PC-3 (cell line): ENCODE results near the gene LAX1. TPM values are rescaled to one million over a fixed set of nuclear protein-coding genes. Genes with fewer than 3 reads are reported as not detected.

ENCODE experiments used
- ATAC-seq: fragments of 200-7000 bp; cut with Tn5 transposase; 2 replicates; pipeline ENCODE4 v1.9.1; 2020; ENCODE audit warnings: mild to moderate bottlenecking, moderate library complexity
- BruUV-seq: library from RNA; stranded (reverse); fragments of 400-500 nt; replicated peaks from 2 replicates; lab custom pipeline; 2021; lab: Mats Ljungman, UMichigan
- CTCF ChIA-PET: fragments of 300-600 bp; sonication (Branson Sonifier 250); formaldehyde crosslinking; loops from one replicate; lab custom pipeline; 2022; ENCODE audit warnings: antibody characterized with exemption; lab: Charles Lee
- POLR2A ChIA-PET: fragments of 300-600 bp; sonication (Branson Sonifier 250); formaldehyde crosslinking; loops from one replicate; lab custom pipeline; 2022; ENCODE audit warnings: antibody characterized with exemption; ENCODE audit not compliant: unreplicated experiment; lab: Charles Lee
- DNase-seq: peaks from one replicate; pipeline ENCODE4 v3.0.0-alpha.2; 2015
- H2AFZ ChIP-seq: fragments of 300-600 bp; sonication (generic); 2 replicates; pipeline ENCODE4 v1.6.0; 2016; ENCODE audit warnings: antibody characterized with exemption, low read length
- H3F3A ChIP-seq: fragments of 300-600 bp; sonication (generic); one replicate; pipeline ENCODE4 v1.6.0; 2017; ENCODE audit warnings: antibody characterized with exemption, low read length, control low read depth, mild to moderate bottlenecking; ENCODE audit not compliant: unreplicated experiment
- H3K27ac ChIP-seq: fragments of 300-600 bp; sonication (generic); 2 replicates; pipeline ENCODE4 v1.5.1; 2016; ENCODE audit warnings: mild to moderate bottlenecking, low read length
- H3K27me3 ChIP-seq: fragments of 300-600 bp; sonication (generic); 2 replicates; pipeline ENCODE4 v1.6.1; 2016; ENCODE audit warnings: low read length, mixed read lengths
- H3K36me3 ChIP-seq: fragments of 300-600 bp; sonication (generic); 2 replicates; pipeline ENCODE4 v1.6.1; 2016; ENCODE audit warnings: low read depth, mixed run types, low read length, mixed read lengths
- H3K4me1 ChIP-seq: fragments of 300-600 bp; sonication (generic); 2 replicates; pipeline ENCODE4 v1.5.1; 2016; ENCODE audit warnings: low read length; ENCODE audit not compliant: insufficient read depth
- H3K4me2 ChIP-seq: fragments of 300-600 bp; sonication (generic); 2 replicates; pipeline ENCODE4 v1.6.0; 2016; ENCODE audit warnings: low read length
- H3K4me3 ChIP-seq: fragments of 300-600 bp; sonication (generic); 2 replicates; pipeline ENCODE4 v1.5.1; 2016; ENCODE audit warnings: mild to moderate bottlenecking, low read length, mixed read lengths
- H3K79me2 ChIP-seq: fragments of 300-600 bp; sonication (generic); 2 replicates; pipeline ENCODE4 v1.6.1; 2017; ENCODE audit warnings: low read length, mixed read lengths
- H3K9ac ChIP-seq: fragments of 300-600 bp; sonication (generic); 2 replicates; pipeline ENCODE4 v1.6.0; 2016; ENCODE audit warnings: mild to moderate bottlenecking, low read length
- H3K9me2 ChIP-seq: fragments of 300-600 bp; sonication (generic); replicated peaks from 2 replicates; pipeline ENCODE4 v1.6.1; 2016; ENCODE audit warnings: mixed run types, low read length, mixed read lengths
- H3K9me3 ChIP-seq: fragments of 300-600 bp; sonication (generic); 2 replicates; pipeline ENCODE4 v1.6.1; 2016; ENCODE audit warnings: low read length, mixed read lengths
- H4K20me1 ChIP-seq: fragments of 300-600 bp; sonication (generic); 2 replicates; pipeline ENCODE4 v1.6.1; 2016; ENCODE audit warnings: low read length, mixed read lengths
- EZH2 ChIP-seq: fragments of 300-600 bp; sonication (generic); IDR thresholded peaks from one replicate; pipeline ENCODE4 v1.6.1; 2017; ENCODE audit warnings: antibody characterized with exemption, mild to moderate bottlenecking, low read length; ENCODE audit not compliant: unreplicated experiment
- EZH2phosphoT487 ChIP-seq: fragments of 300-600 bp; sonication (generic); IDR thresholded peaks from 2 replicates; pipeline ENCODE4 v1.6.1; 2018; ENCODE audit warnings: mild to moderate bottlenecking, antibody characterized with exemption, low read length, borderline replicate concordance
- intact Hi-C: fragments of 100-400 bp; cut with micrococcal nuclease; formaldehyde crosslinking; loops from 2 replicates; pipeline ENCODE4 v1.9.0; 2023
- total RNA-seq: library from RNA; depleted of rRNA; stranded (reverse); fragments of >200 nt; gene quantifications from 2 replicates; pipeline ENCODE4 v1.2.3, GENCODE V29; 2014
- TF ChIP-seq, protein P1 (sequence below): fragments of 300-600 bp; sonication (generic); conservative IDR thresholded peaks from 2 replicates; pipeline ENCODE4 v1.5.1; 2017; ENCODE audit warnings: antibody characterized with exemption, low read depth, mild to moderate bottlenecking, low read length

LAX1 gene
- total RNA-seq, 1 experiment from 2014 or later = not detected

DNA sequence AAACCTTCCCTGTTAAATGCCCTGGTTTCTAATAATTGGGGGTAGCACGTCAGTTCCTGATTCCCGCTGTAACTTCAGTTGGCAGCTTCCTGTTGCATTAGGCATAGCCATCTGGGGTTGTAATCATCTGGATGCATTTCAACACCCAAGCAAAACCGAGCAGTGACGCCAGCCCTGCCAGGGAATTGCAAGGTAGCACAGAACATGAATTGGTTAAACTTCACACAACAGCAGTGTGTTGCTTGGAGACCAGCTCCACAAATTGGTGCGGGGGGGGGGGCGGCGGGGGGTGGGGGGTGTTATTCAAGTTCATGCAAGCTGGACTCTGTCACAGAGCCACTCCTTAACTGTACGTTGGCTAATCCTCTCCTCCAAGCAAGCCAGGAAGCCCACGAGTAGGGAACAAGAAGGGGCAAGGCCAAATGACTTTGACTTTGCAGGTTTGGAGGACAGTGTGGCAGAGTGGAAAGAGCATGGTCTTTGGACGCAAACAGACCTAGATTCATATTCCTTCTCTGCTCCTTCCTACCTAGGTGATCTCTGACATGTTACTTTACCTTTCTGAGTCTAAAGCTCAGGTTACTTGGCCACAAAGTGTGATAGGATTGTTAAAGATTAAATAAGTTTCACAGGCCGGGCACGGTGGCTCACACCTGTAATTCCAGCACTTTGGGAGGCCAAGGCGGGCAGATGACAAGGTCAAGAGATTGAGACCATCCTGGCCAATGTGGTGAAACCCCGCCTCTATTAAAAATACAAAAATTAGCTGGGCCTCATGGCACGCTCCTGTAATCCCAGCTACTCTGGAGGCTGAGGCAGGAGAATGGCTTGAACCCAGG lies 4.7 kb downstream of the LAX1 start:
- Histone ChIP-seq H3K9me3 (no peaks in the 10 kb centered on the region), H3K79me2 (no peaks in the 10 kb centered on the region), H3K9ac (no peak overlapping the region), H3K9me2 (no peaks in the 10 kb centered on the region), H2AFZ (peak overlapping the region; percentile 23; the same call in 1 of the 2 replicates), H3K27ac (no peak overlapping the region), H3K4me2 (peak overlapping the region; percentile 21; the same call in 1 of the 2 replicates), H3F3A (no peaks in the 10 kb centered on the region), H3K36me3 (no peaks in the 10 kb centered on the region), H3K4me3 (no peak overlapping the region), H4K20me1 (no peaks in the 10 kb centered on the region), H3K27me3 (no peaks in the 10 kb centered on the region), H3K4me1 (no peaks in the 10 kb centered on the region)
- intact Hi-C loops = no loop called here
- ChIA-PET CTCF (no interaction called here), POLR2A (no interaction called here)
- DNase-seq (peak; percentile 53), ATAC-seq (peak; percentile 61)
- TF ChIP-seq, protein P1, sequence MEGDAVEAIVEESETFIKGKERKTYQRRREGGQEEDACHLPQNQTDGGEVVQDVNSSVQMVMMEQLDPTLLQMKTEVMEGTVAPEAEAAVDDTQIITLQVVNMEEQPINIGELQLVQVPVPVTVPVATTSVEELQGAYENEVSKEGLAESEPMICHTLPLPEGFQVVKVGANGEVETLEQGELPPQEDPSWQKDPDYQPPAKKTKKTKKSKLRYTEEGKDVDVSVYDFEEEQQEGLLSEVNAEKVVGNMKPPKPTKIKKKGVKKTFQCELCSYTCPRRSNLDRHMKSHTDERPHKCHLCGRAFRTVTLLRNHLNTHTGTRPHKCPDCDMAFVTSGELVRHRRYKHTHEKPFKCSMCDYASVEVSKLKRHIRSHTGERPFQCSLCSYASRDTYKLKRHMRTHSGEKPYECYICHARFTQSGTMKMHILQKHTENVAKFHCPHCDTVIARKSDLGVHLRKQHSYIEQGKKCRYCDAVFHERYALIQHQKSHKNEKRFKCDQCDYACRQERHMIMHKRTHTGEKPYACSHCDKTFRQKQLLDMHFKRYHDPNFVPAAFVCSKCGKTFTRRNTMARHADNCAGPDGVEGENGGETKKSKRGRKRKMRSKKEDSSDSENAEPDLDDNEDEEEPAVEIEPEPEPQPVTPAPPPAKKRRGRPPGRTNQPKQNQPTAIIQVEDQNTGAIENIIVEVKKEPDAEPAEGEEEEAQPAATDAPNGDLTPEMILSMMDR = no peak
- TF ChIP-seq EZH2 (no peak), EZH2phosphoT487 (no peak)
- BruUV-seq = no TSS peak

DNA sequence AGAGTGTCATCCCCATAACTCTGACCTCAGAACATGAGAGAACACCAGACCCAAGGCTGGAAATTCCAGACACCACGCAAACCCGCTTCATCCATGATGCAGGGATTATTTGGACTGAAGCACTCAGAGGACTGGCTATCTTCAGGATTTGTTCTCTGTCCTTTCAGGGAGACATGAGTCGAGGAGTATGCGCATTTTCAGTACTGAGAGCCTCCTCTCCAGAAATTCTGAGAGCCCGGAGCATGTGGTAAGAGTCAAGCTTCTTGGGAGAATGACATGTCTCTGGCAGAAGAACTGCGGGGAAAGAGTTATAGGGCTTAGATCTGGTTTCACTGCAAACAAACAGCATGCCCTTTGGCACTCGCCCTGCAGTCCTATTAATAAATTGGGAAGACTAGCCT lies 6.9 kb downstream of the LAX1 start:
- TF ChIP-seq, protein P1 = no peak
- TF ChIP-seq EZH2 (no peak), EZH2phosphoT487 (no peak)
- Histone ChIP-seq H3K27ac (no peak overlapping the region), H3K4me3 (no peak overlapping the region), H3F3A (no peaks in the 10 kb centered on the region), H3K9me2 (no peaks in the 10 kb centered on the region), H3K27me3 (no peaks in the 10 kb centered on the region), H3K4me2 (no peak overlapping the region), H3K9ac (no peak overlapping the region), H3K79me2 (no peaks in the 10 kb centered on the region), H3K36me3 (no peaks in the 10 kb centered on the region), H3K9me3 (no peaks in the 10 kb centered on the region), H3K4me1 (no peaks in the 10 kb centered on the region), H2AFZ (no peak overlapping the region), H4K20me1 (no peaks in the 10 kb centered on the region)
- intact Hi-C loops = no loop called here
- CTCF ChIA-PET = no interaction called here
- DNase-seq = peak; percentile 20
- BruUV-seq = no TSS peak
- POLR2A ChIA-PET = no interaction called here
- peak; percentile 29; the same call in 1 of the 2 replicates for ATAC-seq

DNA sequence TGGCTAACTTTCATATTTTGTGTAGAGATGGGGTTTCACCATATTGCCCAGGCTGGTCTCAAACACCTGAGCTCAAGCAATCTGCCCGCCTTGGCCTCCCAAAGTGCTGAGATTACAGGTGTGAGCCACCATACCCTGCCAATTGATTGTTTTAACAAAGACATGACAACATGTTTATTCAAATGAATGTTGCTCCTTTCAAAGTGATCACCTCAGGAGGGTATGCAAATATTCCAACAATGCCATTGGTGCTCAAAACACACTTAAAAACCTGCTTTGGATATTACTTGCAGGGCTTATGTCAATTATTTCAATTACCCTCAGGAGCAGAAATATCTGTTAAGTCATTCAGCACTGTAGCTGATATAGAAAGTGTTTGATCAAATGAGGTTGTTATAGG lies 7.9 kb downstream of the LAX1 start:
- Histone ChIP-seq H3K4me3 (no peak overlapping the region), H3K27ac (no peak overlapping the region), H3K9me2 (no peaks in the 10 kb centered on the region), H2AFZ (no peak overlapping the region), H3K36me3 (no peaks in the 10 kb centered on the region), H3F3A (no peaks in the 10 kb centered on the region), H3K4me2 (no peak overlapping the region), H3K9me3 (no peaks in the 10 kb centered on the region), H4K20me1 (no peaks in the 10 kb centered on the region), H3K9ac (no peak overlapping the region), H3K79me2 (no peaks in the 10 kb centered on the region), H3K27me3 (no peaks in the 10 kb centered on the region), H3K4me1 (no peaks in the 10 kb centered on the region)
- intact Hi-C loops = no loop called here
- BruUV-seq = no TSS peak
- DNase-seq (no peak), ATAC-seq (no peak)
- TF ChIP-seq EZH2 (no peak), EZH2phosphoT487 (no peak)
- TF ChIP-seq, protein P1 = no peak
- ChIA-PET POLR2A (no interaction called here), CTCF (no interaction called here)
